ENCODE results near the gene DYRK1A.

The DYRK1A gene

DNA sequence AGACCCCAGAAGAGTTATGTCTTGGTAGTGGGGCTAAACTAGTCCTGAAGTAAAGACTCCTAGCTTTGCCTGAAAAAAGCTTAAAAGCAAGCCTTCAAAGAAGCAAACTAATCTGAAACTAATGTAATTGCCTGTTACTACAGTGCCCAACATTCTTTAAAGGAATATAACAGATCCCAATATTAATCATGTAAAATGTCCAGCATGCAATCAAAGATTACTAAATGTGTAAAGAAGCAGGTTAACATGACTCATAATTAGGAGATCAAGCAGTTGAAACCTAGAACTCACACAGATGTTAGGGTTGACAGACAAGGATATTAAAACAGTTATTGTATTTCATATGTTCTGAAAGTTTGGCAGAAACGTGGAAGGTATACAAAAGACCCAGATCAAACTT lies 17.8 kb downstream of the DYRK1A start:
- DNase-seq (ENCODE audit: extremely low read depth in 1 of 2, low read depth in 1 of 2) = no peak

DNA sequence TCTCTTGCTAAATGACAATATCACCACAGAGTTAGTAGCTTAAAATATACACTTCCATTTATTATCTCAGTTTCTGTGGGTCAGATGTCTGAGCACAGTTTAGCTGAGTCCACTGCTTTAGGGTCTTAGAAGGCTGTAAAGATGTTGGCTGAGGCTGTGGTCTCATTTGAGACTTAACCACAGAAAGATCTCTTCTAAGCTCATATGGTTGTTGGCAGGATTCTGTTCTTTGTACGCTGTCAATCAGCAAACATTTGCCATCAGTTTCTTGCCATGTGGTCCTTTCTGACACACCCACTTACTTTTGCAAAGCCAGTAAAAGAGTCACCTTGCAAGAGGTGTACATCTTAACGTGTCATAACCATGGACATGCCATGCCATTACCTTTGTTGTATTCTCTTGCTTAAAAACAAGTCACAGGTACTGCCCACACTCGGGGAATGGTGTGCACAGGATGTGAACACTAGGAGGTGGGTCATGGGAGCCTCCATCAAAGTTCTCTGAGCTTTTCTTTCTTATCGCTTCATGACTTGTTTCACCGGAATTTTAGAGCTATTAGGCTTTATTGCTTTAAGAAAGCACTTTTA lies 18.7 kb downstream of the DYRK1A start:
- no peak for DNase-seq (ENCODE audit: extremely low read depth in 1 of 2, low read depth in 1 of 2)

DNA sequence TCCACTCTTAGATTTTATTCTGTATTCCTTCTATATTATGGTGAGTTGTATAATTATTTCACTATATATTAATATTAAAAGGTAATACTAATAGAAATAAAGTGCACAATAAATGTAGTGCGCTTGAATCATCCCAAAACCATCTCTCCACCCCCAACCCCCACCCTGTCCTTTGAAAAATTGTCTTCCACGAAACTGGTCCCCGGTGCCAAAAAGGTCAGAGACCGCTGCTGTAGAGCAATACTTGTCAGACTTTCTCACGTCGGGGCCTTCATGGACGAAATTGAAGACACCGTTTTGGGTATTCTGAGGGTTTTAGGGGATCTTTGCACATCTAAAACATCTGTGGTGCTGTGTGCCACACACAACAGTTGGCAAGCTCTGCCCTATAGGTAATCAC lies 19.6 kb downstream of the DYRK1A start:
- no peak for DNase-seq (ENCODE audit: extremely low read depth in 1 of 2, low read depth in 1 of 2)

DNA sequence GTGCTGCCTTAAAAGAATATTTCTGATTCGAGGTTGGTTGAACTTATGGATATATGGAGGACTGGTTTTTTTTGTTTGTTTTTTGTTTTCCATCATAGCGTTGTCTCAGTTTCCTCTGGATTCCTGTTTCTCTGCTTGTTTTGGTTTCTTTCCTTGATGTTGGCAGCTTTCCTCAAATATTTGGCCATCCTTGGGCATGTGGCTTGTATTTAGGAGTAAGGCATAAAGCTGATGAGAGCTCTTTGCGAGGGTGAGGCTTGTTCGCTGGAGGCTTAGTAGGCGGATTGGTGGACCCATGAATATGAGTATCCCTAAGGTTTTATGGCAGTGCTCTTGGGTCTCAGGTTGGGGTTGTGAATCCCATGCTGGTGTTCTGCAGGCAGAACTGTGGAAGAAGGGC lies 22.9 kb downstream of the DYRK1A start:
- DNase-seq (ENCODE audit: extremely low read depth in 1 of 2, low read depth in 1 of 2) = no peak

DNA sequence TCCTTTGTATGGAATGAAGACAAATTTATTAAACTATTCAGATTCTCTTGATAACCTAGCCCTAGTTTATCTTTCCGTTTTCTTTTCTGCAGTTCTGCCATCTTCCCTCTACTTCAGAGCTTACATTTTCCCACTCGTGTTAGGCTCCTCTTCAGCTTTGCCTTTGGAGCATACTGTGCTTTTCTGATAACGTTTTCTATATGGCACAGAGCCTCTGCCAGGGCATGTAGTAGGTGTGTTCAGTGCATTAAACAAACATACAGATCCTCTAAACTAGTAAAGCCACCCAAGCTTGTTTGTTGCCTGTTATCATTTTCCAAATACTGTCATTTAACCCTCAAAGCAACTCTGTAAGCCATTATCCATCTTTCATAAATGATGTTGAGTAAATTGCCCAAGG lies 25.1 kb downstream of the DYRK1A start:
- DNase-seq (ENCODE audit: extremely low read depth in 1 of 2, low read depth in 1 of 2) = no peak

DNA sequence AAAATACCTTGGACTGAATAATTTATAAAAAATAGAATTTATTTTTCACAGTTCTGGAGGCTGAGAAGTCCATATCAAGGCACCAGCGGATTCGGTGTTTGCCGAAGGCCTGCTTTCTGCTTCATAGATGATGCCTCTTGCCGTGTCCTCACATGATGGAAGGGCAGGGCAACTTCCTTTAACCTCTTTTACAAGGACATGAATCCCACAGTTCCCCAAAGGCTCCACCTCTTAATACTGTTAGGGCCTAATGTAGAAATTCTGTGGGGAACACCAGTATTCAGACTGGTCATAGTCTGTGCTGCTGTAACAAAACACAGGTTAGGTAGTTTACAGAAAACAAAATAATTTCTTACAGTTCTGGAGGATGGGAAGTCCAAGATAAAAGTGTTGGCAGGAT lies 25.9 kb downstream of the DYRK1A start:
- no peak for DNase-seq (ENCODE audit: extremely low read depth in 1 of 2, low read depth in 1 of 2)

DNA sequence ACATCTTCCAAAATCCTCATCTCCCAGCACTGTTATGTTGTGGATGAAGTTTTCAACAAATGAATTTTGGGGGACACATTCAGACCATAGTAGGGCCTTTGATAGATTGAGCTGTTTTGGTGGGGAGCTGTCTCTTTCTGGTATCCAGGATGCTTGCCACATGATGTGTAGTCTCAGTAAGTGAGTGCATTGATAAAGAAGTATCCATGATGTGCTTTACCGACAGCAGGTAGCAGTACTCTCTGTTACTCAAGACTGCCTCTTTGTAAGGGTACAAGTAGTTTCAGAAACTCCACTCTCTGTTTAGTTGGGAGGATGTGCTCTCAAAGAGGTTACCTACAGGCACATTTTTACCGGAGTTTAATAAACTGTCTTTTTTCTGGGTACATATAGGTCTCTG lies 26.5 kb downstream of the DYRK1A start:
- no peak for DNase-seq (ENCODE audit: extremely low read depth in 1 of 2, low read depth in 1 of 2)

DNA sequence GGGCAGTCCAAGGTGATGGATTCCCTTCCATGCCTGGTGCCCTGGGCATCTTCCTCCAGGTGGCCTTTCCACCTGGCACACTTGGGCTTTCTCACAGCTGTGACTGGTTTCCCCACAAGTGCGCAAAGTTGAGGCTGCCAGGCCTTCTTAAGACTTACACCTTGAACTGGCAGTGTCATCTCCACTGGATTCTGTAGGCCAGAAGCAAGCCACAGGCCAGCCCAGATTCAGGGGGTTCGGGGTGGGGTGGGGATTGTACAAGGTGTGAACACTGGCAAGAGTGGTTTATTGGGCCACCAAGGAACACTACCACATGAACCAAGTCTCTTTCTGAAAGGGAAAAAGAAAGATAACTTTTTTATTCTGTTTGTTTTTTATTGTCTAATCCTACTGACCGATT lies 27.2 kb downstream of the DYRK1A start:
- DNase-seq (ENCODE audit: extremely low read depth in 1 of 2, low read depth in 1 of 2) = no peak

DNA sequence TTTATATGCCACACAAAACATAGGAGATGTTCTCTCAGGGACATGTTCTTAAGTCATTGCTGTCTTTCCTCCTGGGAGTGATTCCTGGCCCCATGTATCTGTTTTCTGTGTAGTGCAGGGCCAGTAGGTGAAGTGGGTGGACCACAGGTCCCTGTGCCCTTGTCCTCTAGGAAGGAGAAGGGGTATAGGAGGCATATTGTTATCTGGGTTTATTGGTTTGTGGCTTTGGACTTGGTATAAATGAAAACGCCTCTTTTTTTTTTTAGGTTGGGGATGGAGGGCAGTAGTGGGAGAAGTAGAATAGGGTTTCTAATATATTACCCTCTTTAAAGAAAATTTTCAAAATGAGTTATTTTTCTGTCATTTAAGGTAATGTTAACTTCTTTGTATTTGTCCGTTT lies 29.4 kb downstream of the DYRK1A start:
- DNase-seq (ENCODE audit: extremely low read depth in 1 of 2, low read depth in 1 of 2) = no peak

DNA sequence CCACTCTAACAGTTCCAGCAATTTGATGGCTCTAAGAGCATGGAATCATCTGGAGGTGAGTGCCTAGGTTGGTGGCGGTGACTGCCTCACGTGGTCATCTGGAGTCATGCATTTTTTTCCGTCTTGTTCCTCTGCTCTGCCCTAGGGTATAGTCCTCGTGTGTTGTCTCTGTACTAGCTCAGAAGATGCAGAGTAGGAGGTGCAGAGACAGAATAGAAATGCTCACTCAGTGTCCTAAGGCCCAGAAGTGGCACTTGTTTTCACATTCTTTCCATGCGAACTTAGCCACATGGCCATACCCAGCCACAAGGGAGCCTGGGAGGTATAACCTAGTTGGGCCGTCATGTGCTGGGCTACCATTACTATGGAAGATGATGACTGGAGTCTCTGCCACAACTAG lies 30.3 kb downstream of the DYRK1A start:
- no peak for DNase-seq (ENCODE audit: extremely low read depth in 1 of 2, low read depth in 1 of 2)

DNA sequence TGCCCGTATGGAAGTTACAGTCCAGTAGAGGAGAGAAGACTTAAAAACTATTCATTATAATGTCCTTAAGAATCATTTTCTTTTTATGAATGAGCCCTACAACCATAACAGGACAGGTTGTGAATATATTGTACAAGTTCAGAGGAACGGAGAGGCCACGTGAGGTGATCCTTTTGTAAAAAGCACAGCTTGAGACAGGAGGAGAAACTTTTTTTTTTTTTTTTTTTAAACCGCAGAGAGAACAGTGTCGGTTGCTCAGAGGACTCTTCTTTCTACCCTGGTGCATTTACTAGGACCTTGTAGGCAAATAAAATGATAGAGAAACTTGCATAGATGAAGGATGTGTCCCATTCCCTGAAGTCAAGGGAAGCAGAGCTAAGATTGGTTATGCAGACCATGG lies 32.1 kb downstream of the DYRK1A start:
- DNase-seq (ENCODE audit: extremely low read depth in 1 of 2, low read depth in 1 of 2) = no peak

DNA sequence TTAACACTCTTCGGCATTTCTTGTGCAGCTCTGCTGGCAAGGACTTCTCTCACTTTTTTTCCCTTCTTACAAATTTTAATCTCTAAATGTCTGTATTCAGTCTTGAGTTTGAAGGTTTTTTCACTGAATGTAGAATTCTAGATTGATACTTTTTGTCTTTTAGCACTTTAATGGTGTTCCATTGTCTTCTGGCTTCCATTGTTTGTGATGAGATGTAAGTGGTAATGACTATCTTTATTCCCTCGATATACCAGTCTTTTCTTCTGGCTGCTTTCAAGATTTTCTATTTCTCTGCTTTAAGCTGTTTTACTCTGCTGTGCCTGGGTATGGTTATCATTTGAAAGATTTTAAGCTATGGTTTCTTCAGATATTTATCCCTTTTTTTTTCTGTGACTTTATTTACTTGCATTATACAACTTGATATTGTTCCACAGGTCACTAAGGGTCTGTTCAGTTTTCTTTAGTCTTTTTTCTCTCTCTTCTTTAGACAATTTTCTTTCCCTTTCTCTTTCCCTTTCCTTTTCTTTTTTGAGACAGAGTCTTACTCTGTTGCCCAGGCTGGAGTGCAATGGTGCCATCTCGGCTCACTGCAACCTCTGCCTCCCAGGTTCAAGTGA lies 35.8 kb downstream of the DYRK1A start:
- no peak for DNase-seq (ENCODE audit: extremely low read depth in 1 of 2, low read depth in 1 of 2)

DNA sequence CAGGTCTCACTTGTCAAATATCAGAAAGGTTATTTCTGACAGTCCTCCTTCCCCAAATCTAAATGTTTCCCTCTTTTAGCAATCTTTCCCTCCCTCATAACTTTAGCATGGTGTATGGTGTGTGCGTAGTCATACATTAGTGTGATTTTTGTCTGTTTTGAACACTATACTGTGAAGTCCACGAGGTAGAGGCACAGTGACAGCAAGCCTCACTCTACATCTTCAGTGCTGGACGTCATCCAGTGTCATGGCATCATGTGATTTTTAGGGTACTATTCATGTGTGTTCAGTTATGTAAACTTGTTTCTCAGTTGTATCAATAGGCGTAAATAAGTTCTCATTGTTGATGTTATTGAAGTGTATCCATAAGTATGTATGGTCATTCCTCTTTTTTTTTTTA lies 39.1 kb downstream of the DYRK1A start:
- DNase-seq (ENCODE audit: extremely low read depth in 1 of 2, low read depth in 1 of 2) = no peak

DNA sequence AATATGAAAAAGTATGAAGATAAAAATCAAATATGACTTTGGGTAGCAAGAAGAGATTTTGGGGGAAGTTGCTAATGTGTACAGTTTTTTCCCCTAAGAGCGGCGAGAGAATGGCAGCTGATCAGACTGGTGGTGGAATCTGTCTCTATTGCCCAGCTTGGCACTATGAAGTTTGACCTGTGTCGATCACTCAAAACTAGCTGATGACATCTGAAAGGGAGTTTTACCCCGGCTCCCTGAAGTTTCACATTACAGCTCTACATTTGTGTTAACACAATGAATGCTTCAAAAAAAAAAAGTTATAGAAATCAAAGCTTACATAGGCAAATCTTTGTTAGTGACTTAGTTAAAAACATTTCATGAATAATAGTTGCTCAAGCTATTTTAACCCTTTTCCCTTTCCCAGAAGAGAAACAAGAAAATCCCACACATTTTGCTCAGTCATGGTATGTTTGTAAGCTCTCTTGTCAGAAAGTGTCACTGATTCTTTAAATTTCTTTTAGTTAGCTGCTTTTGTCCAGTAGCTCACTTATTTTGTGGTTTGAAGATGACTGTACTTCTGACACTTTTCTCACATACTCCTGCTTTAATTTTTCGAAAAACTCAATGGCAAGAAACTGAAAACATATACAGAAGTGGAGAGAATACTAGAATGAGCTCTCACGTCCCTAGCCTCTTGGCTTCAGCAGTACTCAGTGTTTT lies 41.3 kb downstream of the DYRK1A start:
- no peak for DNase-seq (ENCODE audit: extremely low read depth in 1 of 2, low read depth in 1 of 2)

DNA sequence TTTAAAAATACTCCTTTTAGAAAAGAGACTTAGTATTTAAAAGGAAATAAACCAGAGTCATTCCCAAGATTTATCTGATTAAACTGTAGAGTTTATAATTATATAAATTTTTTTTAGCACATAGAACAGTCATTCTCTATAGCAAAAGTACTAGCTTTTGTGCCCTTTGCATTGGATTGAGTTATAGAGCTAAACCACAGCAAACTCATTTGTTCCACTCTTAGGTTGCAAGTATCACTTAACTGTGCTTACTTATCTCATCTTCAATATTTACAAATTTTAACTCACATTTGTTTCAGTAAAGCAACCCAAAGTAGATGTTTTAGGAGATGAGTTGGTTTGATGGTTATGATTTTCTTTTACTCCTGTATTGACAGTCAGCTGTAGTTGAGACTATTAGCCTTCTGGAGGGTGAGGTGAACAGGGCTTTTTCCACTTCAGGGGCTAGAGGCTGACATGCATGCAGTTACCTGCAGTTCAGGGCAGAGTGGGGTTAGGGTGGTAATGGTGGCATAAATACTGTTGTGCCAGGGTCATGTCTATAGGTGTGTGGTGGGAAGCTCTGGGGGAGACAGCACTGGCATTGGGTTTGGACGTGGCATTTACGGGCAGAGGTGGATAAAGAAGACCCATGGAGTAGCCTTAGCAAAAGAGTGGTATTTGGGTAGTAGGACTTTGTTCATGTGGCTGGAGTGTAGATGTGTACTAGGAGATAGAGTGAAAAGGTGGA lies 42.1 kb downstream of the DYRK1A start:
- DNase-seq (ENCODE audit: extremely low read depth in 1 of 2, low read depth in 1 of 2) = no peak

DNA sequence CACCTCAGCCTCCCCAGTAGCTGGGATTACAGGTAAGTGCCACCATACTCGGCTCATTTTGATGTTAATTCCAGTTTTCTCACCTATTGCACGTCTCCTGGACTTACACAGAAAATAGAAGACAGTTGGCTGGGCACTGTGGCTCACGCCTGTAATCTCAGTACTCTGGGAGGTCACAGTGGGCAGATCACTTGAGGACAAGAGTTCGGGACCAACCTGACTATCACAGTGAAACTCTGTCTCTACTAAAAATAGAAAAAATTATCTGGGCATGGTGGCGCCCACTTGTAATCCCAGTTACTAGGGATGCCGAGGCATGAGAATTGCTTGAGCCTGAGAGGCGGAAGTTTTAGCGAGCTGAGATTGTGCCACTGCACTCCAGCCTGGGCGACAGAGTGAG lies 44.1 kb downstream of the DYRK1A start:
- DNase-seq (ENCODE audit: extremely low read depth in 1 of 2, low read depth in 1 of 2) = no peak

DNA sequence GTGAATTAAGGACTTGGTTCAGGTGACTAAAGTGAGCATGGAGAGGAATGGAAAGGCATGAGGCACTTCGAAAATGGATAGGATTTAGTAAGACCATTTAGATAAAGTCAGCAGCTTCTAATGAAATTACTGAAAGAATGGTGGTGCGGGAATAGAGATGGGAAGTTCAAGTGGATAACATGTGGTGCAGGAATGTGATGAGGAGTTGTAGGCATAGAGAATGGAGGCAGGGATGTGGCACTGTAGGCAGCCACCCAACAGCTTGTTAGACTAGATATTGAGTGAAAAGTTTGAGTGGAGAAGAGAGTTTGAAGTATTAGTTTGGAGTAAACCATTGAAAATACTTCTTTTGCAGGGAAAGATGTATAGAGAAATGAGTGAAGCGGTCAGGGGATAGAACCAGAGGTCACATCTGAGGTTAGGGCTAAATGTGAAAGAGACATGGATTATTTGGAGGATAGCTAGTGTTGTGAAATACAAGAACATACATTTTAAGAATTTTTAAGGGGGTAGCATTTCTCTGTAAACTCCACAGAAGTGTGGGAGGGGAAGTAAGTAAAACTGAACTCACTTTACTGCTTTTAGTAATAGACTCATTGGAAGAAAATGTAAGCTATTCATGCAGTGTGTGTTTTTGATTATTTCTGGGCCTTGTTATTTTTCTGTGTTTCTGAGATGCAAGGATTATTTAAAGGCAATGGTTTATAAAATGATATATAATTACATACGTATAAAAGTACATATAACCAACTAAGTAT lies 46.2 kb downstream of the DYRK1A start:
- DNase-seq (ENCODE audit: extremely low read depth in 1 of 2, low read depth in 1 of 2) = no peak

DNA sequence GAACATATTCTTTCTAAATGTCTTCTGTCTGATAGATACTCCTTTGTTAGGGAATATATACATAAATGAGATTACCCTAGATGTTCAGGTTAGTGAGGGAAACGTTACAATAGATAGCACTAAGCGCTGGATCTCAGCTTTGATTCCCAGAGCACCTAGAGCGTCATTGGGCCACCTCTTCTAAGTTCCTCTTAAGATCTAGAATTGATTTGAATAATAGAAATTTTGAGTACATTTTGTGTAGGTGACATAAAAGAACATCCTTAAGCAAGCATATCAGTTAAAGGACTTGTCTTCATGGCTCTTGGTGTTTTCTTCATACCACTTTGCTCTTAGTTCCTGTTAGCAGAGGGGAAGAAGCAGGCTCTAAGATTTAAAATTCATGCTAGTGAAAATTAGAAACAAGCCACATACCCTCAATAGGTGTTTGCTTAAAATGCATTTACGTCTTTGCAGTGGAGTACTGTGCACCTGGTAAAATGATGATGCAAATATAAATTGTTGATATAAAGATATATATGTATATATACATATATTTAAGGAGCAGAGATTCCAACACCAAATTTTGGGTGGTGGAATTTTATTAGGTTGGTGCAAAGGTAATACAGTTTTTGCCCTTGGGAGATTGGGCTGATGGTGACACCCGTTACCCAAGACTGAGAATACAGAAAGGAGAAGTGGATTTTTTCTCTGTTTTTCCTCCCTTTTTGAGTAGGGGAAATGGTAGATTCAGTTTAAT lies 47.1 kb downstream of the DYRK1A start:
- no peak for DNase-seq (ENCODE audit: extremely low read depth in 1 of 2, low read depth in 1 of 2)

DNA sequence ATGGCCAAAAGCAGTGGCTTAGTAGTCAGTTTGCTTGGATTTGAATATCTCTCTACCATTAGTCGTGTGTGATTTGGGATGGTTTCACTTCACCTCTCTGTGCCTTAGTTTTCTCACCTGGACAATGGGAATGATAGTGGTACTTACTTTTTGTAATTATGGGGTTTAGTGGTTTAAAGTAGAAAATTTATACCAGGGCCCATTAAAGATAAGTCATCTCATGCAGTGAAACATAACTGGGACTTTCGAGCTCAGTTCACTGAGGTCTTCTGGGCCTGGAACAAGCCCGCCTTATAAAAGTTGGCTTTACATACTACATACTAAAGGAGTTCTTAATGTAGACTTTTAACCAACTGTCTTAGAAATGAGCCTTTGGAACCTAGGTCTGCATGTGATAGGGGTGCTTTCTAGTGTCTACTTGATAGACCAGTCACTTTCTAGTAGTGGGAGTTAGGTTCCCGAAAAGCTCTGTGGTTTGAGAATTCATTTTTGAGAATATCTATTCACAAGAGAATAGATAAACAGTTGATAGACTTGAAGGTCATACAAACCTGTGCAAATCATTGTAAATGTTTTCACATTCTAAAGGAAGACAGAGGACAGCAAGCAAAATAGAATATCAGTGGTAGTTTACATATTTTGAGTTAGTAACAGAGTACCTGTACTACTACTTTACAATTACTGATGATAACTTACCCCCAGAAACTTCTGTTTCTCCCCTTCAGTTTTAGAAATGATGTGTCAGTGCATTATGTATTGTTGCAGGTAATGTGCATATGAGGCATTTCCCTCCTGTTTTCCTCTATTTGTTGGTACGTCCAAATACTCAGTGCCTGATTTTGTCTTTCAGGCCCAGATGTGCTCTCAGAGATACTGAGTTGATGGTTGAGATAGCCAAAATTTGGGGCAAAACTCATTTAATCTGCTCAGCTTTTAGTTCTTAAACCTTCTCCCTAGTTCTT lies 48.0 kb downstream of the DYRK1A start:
- DNase-seq (ENCODE audit: extremely low read depth in 1 of 2, low read depth in 1 of 2) = no peak
